GM23248 (cell line): ENCODE data around the gene CYTH4.

ENCODE experiments used
- EZH2 ChIP-seq: fragments of 200-600 bp; sonication (generic); IDR thresholded peaks from 2 replicates; pipeline ENCODE4 v1.6.1; 2018; ENCODE audit warnings: antibody characterized with exemption, mild to moderate bottlenecking; ENCODE audit not compliant: insufficient read depth, poor library complexity, severe bottlenecking
- EZH2phosphoT487 ChIP-seq: fragments of 200-600 bp; sonication (generic); IDR thresholded peaks from 2 replicates; pipeline ENCODE4 v1.6.1; 2018; ENCODE audit warnings: antibody characterized with exemption, moderate library complexity, mild to moderate bottlenecking, low read depth; ENCODE audit not compliant: insufficient read depth

GRCh38 chr22:37278261-37278660 lies 4.0 kb upstream of the CYTH4 start:
- TF ChIP-seq EZH2phosphoT487, result no peak
- TF ChIP-seq EZH2, result no peak
